HUES6 (cell line): ENCODE measurements around the gene PDSS1.
"Not testable (repeated sequence)": the region's sequence is repeated elsewhere in the genome, so short reads cannot be mapped to it uniquely, and the experiment has no call there.

Experiments
- H3K27ac ChIP-seq: 2 replicates; pipeline ENCODE4 v1.7.0; 2013; ENCODE audit warnings: low read depth, mild to moderate bottlenecking, low read length, inconsistent platforms
- H3K27me3 ChIP-seq: 2 replicates; pipeline ENCODE4 v1.6.1; 2013; ENCODE audit warnings: low read length; ENCODE audit not compliant: control insufficient read depth, insufficient read depth
- H3K36me3 ChIP-seq: 2 replicates; pipeline ENCODE4 v1.6.1; 2013; ENCODE audit warnings: low read length; ENCODE audit not compliant: control insufficient read depth, insufficient read depth
- H3K4me1 ChIP-seq: 2 replicates; pipeline ENCODE4 v1.6.1; 2013; ENCODE audit warnings: low read length; ENCODE audit not compliant: control insufficient read depth, insufficient read depth
- H3K4me3 ChIP-seq: 2 replicates; pipeline ENCODE4 v1.5.1; 2013; ENCODE audit warnings: low read depth, low read length
- H3K9ac ChIP-seq: one replicate; pipeline ENCODE4 v1.6.1; 2013; ENCODE audit warnings: mild to moderate bottlenecking, low read length
- H3K9me3 ChIP-seq: 2 replicates; pipeline ENCODE4 v1.6.1; 2013; ENCODE audit warnings: low read depth, low read length; ENCODE audit not compliant: control insufficient read depth, insufficient read depth

PDSS1 gene

GRCh38 chr10:26777686-26778085, 80.2 kb downstream of the PDSS1 start:
- Histone ChIP-seq H3K36me3 (no peaks in the 10 kb centered on the region), H3K4me3 (no peak overlapping the region), H3K27me3 (no peaks in the 10 kb centered on the region), H3K4me1 (peaks cover 36% of the 10 kb centered on the region), H3K27ac (no peak overlapping the region), H3K9ac (no peak overlapping the region), H3K9me3 (no peaks in the 10 kb centered on the region)

GRCh38 chr10:26779176-26779860, 81.8 kb downstream of the PDSS1 start:
- no peak overlapping the region for H3K4me3 ChIP-seq
- H3K27me3 ChIP-seq, result no peaks in the 10 kb centered on the region
- peaks cover 36% of the 10 kb centered on the region for H3K4me1 ChIP-seq
- H3K9me3 ChIP-seq, result no peaks in the 10 kb centered on the region
- H3K9ac ChIP-seq, result no peak overlapping the region
- H3K36me3 ChIP-seq, result no peaks in the 10 kb centered on the region
- H3K27ac ChIP-seq, result peak overlapping the region; percentile 49; the same call in 1 of the 2 replicates

- peaks cover 36% of the 10 kb centered on the region for H3K4me1 ChIP-seq
Observed at GRCh38 chr10:26780106-26780792, 82.7 kb downstream of the PDSS1 start.

DNA sequence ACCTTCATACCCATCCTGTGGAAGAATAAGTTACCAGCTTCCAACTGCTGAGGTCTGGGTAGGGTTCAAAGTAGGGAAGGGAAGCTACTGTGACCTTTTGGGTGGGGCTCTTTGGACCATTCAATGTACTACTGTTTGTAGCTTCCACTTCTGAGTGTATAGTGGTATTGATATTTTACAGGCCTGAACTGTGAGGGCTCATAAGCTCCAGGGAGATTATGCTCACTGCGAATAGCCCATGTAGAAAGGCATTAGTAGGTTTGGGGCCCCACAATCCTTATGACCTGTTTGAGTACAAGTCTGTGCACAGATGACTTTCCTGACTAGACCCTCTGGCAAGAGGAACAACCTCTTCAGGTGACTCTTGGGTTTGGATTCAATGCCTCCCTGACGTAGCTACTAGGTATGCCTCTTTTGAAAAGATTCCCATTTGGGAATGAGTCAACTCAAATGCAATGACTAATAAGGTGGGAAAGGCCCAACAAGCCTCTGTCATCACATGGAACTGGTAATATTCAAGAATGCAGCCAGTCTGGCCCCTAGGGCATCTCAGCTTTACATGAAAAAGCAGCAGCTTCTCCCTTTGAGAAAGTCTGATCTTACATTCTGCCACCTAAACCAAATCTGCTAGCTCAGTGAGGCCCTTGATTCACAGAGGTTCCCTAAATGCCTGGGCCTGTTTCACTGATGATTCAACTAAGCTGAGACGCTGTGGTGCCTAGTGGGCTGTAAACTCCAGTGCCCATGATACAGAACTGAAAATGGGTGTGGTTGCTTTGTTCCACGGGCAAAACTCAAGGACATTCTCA, 83.5 kb downstream of the PDSS1 start:
- Histone ChIP-seq H3K27ac (peak overlapping the region; percentile 74), H3K4me1 (peaks cover 32% of the 10 kb centered on the region), H3K36me3 (no peaks in the 10 kb centered on the region), H3K9me3 (no peaks in the 10 kb centered on the region), H3K4me3 (no peak overlapping the region; the same call in 1 of the 2 replicates), H3K27me3 (no peaks in the 10 kb centered on the region), H3K9ac (peak overlapping the region; percentile 51)

More at GRCh38 chr10:26780106-26780792, 82.7 kb downstream of the PDSS1 start:
- Histone ChIP-seq H3K36me3 (no peaks in the 10 kb centered on the region), H3K4me3 (no peak overlapping the region; the same call in 1 of the 2 replicates), H3K27me3 (no peaks in the 10 kb centered on the region), H3K9me3 (no peaks in the 10 kb centered on the region), H3K27ac (peak overlapping the region; percentile 73), H3K9ac (peak overlapping the region; percentile 33)

- Histone ChIP-seq H3K27me3 (no peaks in the 10 kb centered on the region), H3K36me3 (no peaks in the 10 kb centered on the region), H3K27ac (peak overlapping the region; percentile 74), H3K9me3 (no peaks in the 10 kb centered on the region), H3K4me1 (peaks cover 32% of the 10 kb centered on the region), H3K4me3 (peak overlapping the region; percentile 4; the same call in 1 of the 2 replicates), H3K9ac (peak overlapping the region; percentile 51)
Observed at GRCh38 chr10:26781797-26782196, 84.3 kb downstream of the PDSS1 start.

GRCh38 chr10:26787362-26787761, 89.9 kb downstream of the PDSS1 start:
- H3K9me3 ChIP-seq, result no peaks in the 10 kb centered on the region
- H3K27me3 ChIP-seq, result no peaks in the 10 kb centered on the region
- no peak overlapping the region for H3K27ac ChIP-seq
- H3K4me1 ChIP-seq, result no peaks in the 10 kb centered on the region
- H3K36me3 ChIP-seq, result no peaks in the 10 kb centered on the region
- H3K9ac ChIP-seq, result no peak overlapping the region
- no peak overlapping the region for H3K4me3 ChIP-seq

GRCh38 chr10:26789779-26790178, 92.3 kb downstream of the PDSS1 start:
- H3K27ac ChIP-seq, H3K9ac ChIP-seq, H3K36me3 ChIP-seq, H3K27me3 ChIP-seq, H3K4me1 ChIP-seq, H3K9me3 ChIP-seq, H3K4me3 ChIP-seq: not testable (repeated sequence)

DNA sequence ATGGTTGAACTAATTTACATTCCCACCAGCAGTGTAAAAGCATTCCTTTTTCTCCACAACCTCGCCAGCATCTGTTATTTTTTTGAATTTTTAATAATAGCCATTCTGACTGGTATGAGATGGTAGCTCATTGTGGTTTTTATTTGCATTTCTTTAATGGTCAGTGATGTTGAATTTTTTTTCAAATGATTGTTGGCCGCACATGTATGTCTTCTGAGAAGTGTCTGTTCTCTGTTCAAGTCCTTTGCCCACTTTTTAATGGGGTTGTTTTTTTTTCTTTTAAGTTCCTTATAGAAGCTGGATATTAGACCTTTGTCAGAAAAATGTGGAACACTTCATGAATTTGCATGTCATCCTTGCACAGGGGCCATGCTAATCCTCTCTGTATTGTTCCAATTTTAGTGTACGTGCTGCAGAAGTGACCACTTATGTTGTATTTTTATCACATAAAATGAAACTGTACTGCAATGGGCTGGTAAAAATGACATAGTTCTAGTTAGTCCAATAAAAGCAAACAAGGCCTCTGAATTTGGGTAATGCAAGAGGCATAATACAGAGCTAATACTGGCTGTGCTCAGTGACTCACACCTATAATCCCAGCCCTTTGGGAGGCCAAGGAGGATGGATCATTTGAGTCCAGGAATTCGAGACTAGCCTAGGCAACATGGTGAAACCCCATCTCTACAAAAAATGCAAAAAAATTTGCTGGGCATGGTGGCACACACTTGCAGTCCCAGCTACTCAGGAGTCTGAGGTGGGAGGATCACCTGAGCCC, 92.9 kb downstream of the PDSS1 start:
- H3K27me3 ChIP-seq, result no peaks in the 10 kb centered on the region
- no peaks in the 10 kb centered on the region for H3K4me1 ChIP-seq
- H3K27ac ChIP-seq, result no peak overlapping the region
- H3K36me3 ChIP-seq, result no peaks in the 10 kb centered on the region
- H3K9ac ChIP-seq, result no peak overlapping the region
- H3K9me3 ChIP-seq, result peaks cover under 1% of the 10 kb centered on the region; the same call in 1 of the 2 replicates
- no peak overlapping the region for H3K4me3 ChIP-seq

GRCh38 chr10:26792758-26793495, 95.4 kb downstream of the PDSS1 start:
- H3K4me1 ChIP-seq, result no peaks in the 10 kb centered on the region
- H3K36me3 ChIP-seq, result peaks cover 7% of the 10 kb centered on the region; the same call in 1 of the 2 replicates
- no peak overlapping the region for H3K27ac ChIP-seq
- no peak overlapping the region for H3K9ac ChIP-seq
- H3K4me3 ChIP-seq, result no peak overlapping the region
- no peaks in the 10 kb centered on the region for H3K27me3 ChIP-seq
- H3K9me3 ChIP-seq, result peaks cover 22% of the 10 kb centered on the region
